22Rv1 (cell line): ENCODE measurements around the gene ENOX2.

ENCODE experiments used
- H3K27ac ChIP-seq: fragments of 450-650 bp; 2 replicates; pipeline ENCODE4 v1.5.1; 2017
- ZFX ChIP-seq: fragments of 450-650 bp; IDR thresholded peaks from 2 replicates; pipeline ENCODE4 v1.6.1; 2017; ENCODE audit warnings: antibody characterized with exemption, borderline replicate concordance
- TF ChIP-seq, protein P1 (sequence below): fragments of 450-650 bp; IDR thresholded peaks from 2 replicates; pipeline ENCODE4 v1.5.1; 2017; ENCODE audit warnings: mild to moderate bottlenecking

ENOX2 gene

GRCh38 chrX:130705591-130705990, 197.4 kb downstream of the ENOX2 start:
- no peak for TF ChIP-seq ZFX
- TF ChIP-seq, protein P1, sequence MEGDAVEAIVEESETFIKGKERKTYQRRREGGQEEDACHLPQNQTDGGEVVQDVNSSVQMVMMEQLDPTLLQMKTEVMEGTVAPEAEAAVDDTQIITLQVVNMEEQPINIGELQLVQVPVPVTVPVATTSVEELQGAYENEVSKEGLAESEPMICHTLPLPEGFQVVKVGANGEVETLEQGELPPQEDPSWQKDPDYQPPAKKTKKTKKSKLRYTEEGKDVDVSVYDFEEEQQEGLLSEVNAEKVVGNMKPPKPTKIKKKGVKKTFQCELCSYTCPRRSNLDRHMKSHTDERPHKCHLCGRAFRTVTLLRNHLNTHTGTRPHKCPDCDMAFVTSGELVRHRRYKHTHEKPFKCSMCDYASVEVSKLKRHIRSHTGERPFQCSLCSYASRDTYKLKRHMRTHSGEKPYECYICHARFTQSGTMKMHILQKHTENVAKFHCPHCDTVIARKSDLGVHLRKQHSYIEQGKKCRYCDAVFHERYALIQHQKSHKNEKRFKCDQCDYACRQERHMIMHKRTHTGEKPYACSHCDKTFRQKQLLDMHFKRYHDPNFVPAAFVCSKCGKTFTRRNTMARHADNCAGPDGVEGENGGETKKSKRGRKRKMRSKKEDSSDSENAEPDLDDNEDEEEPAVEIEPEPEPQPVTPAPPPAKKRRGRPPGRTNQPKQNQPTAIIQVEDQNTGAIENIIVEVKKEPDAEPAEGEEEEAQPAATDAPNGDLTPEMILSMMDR: no peak

GRCh38 chrX:130704053-130705038, 198.7 kb downstream of the ENOX2 start:
- TF ChIP-seq, protein P1: no peak
- no peak for TF ChIP-seq ZFX
- no peak overlapping the region for H3K27ac ChIP-seq

More at GRCh38 chrX:130705591-130705990, 197.4 kb downstream of the ENOX2 start:
- no peak overlapping the region for H3K27ac ChIP-seq

GRCh38 chrX:130702867-130703707, 199.9 kb downstream of the ENOX2 start:
- H3K27ac ChIP-seq: 0 out of 2 replicates have a peak overlapping the region, but pooled peaks have one; percentile 6
- TF ChIP-seq ZFX: no peak
- TF ChIP-seq, protein P1: no peak

GRCh38 chrX:130700629-130701028, 202.4 kb downstream of the ENOX2 start:
- TF ChIP-seq ZFX: no peak
- TF ChIP-seq, protein P1: no peak
- no peak overlapping the region for H3K27ac ChIP-seq

GRCh38 chrX:130699618-130700017, 203.4 kb downstream of the ENOX2 start:
- no peak overlapping the region for H3K27ac ChIP-seq

DNA sequence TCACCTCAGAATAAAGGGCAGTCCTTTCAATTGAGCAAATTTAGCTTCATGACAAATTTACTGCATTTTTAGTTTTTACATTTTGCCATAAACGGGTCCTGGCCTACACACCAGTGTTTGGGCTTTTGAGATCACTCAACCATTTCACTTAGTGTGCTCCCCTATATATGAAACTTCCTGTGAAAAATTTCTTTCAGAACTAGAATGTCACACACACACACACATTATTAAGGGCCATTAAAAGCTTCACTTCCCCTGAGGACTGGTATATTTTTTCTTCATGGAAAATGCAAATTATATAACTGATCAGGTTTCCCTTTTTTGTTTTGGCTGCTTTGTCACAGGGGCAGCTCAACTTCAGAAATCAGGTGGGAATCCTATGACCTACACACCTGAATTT, 206.5 kb downstream of the ENOX2 start:
- no peak for TF ChIP-seq ZFX
- TF ChIP-seq, protein P1: no peak
- H3K27ac ChIP-seq: no peak overlapping the region

More at GRCh38 chrX:130699618-130700017, 203.4 kb downstream of the ENOX2 start:
- TF ChIP-seq, protein P1: no peak
- TF ChIP-seq ZFX: no peak
